PC-9 (cell line): ENCODE results near the gene PFKFB1. TPM values are rescaled to one million over a fixed set of nuclear protein-coding genes. Genes with fewer than 3 reads are reported as not detected.

ENCODE experiments used
- BruUV-seq: library from RNA; stranded (reverse); fragments of 400-500 nt; replicated peaks from 2 replicates; lab custom pipeline; 2021; lab: Mats Ljungman, UMichigan
- CTCF ChIA-PET: fragments of 300-600 bp; sonication (Branson Sonifier 250); formaldehyde crosslinking; loops from one replicate; lab custom pipeline; 2022; ENCODE audit warnings: antibody characterized with exemption; lab: Charles Lee
- POLR2A ChIA-PET: fragments of 300-600 bp; sonication (Branson Sonifier 250); formaldehyde crosslinking; loops from one replicate; lab custom pipeline; 2022; ENCODE audit warnings: antibody characterized with exemption; ENCODE audit not compliant: unreplicated experiment; lab: Charles Lee
- DNase-seq, 2 experiments: peaks; one replicate each; pipeline versions ENCODE4 v3.0.0 to v3.0.0-alpha.2; 2015 to 2022; ENCODE audit warnings: mixed read lengths in 1 of 2
- H2AFZ ChIP-seq: fragments of 200-600 bp; sonication (generic); 2 replicates; pipeline ENCODE4 v1.8.1; 2017; ENCODE audit warnings: antibody characterized with exemption
- H3F3A ChIP-seq: fragments of 200-600 bp; sonication (generic); 2 replicates; pipeline ENCODE4 v1.8.1; 2017; ENCODE audit warnings: antibody characterized with exemption, mild to moderate bottlenecking, low read depth; ENCODE audit not compliant: insufficient read depth
- H3K27ac ChIP-seq: fragments of 200-600 bp; sonication (generic); 2 replicates; pipeline ENCODE4 v1.6.1; 2016; ENCODE audit warnings: mixed run types
- H3K27me3 ChIP-seq: fragments of 200-600 bp; sonication (generic); 2 replicates; pipeline ENCODE4 v1.6.1; 2016; ENCODE audit warnings: low read depth, mixed run types; ENCODE audit not compliant: insufficient read depth
- H3K36me3 ChIP-seq: fragments of 200-600 bp; sonication (generic); 2 replicates; pipeline ENCODE4 v1.6.1; 2016; ENCODE audit warnings: low read depth, mixed run types
- H3K4me1 ChIP-seq: fragments of 200-600 bp; sonication (generic); replicated peaks from 2 replicates; pipeline ENCODE4 v1.6.1; 2016; ENCODE audit warnings: mixed run types; ENCODE audit not compliant: insufficient read depth
- H3K4me2 ChIP-seq: fragments of 200-600 bp; sonication (generic); 2 replicates; pipeline ENCODE4 v1.6.1; 2017; ENCODE audit warnings: mixed run types
- H3K4me3 ChIP-seq: fragments of 200-600 bp; sonication (generic); 2 replicates; pipeline ENCODE4 v1.6.1; 2016; ENCODE audit warnings: mixed run types
- H3K79me2 ChIP-seq: fragments of 200-600 bp; sonication (generic); 2 replicates; pipeline ENCODE4 v1.6.1; 2017; ENCODE audit warnings: low read depth, mixed run types
- H3K9me2 ChIP-seq: fragments of 200-600 bp; sonication (generic); 2 replicates; pipeline ENCODE4 v1.8.1; 2017; ENCODE audit warnings: mild to moderate bottlenecking; ENCODE audit not compliant: insufficient read depth
- H3K9me3 ChIP-seq: fragments of 200-600 bp; sonication (generic); 2 replicates; pipeline ENCODE4 v1.8.1; 2016; ENCODE audit warnings: low read depth; ENCODE audit not compliant: insufficient read depth
- H4K20me1 ChIP-seq: fragments of 200-600 bp; sonication (generic); 2 replicates; pipeline ENCODE4 v1.8.1; 2017; ENCODE audit not compliant: insufficient read depth
- CTCF ChIP-seq: fragments of 200-600 bp; sonication (generic); conservative IDR thresholded peaks from 2 replicates; pipeline ENCODE4 v1.6.1; 2017; ENCODE audit warnings: mixed run types, antibody characterized with exemption, mild to moderate bottlenecking, moderate library complexity
- EZH2 ChIP-seq: fragments of 200-600 bp; sonication (generic); IDR thresholded peaks from 2 replicates; pipeline ENCODE4 v1.8.0; 2017; ENCODE audit warnings: antibody characterized with exemption, low read depth
- intact Hi-C: fragments of 100-400 bp; cut with micrococcal nuclease; formaldehyde crosslinking; loops from one replicate; pipeline ENCODE4 v1.10.0; 2022; ENCODE audit not compliant: unreplicated experiment
- total RNA-seq: library from RNA; stranded (reverse); gene quantifications from 2 replicates; pipeline ENCODE4 v1.2.3, GENCODE V29; 2021

Gene PFKFB1
- total RNA-seq, 1 experiment from 2014 or later: 0.74 TPM

GRCh38 chrX:54995621-54996020, 1.6 kb upstream of the PFKFB1 start:
- H3K27ac ChIP-seq: no peak overlapping the region
- TF ChIP-seq EZH2 (no peak), CTCF (no peak)
- CTCF ChIA-PET: no interaction called here
- H3K4me2 ChIP-seq: no peak overlapping the region
- POLR2A ChIA-PET: no interaction called here
- H3K36me3 ChIP-seq: no peaks in the 10 kb centered on the region
- H2AFZ ChIP-seq: no peak overlapping the region
- peaks cover 3% of the 10 kb centered on the region for H3K79me2 ChIP-seq
- 0 out of 2 replicates have a peak, but pooled peaks cover 4% of the 10 kb centered on the region for H3K4me1 ChIP-seq
- no peaks in the 10 kb centered on the region for H3K9me3 ChIP-seq
- BruUV-seq: no TSS peak
- no peaks in the 10 kb centered on the region for H3K27me3 ChIP-seq
- no peaks in the 10 kb centered on the region for H3F3A ChIP-seq
- H3K4me3 ChIP-seq: no peak overlapping the region
- no peaks in the 10 kb centered on the region for H4K20me1 ChIP-seq
- no peak for DNase-seq
- H3K9me2 ChIP-seq: no peaks in the 10 kb centered on the region; the same call in 1 of the 2 replicates
- intact Hi-C loops: no loop called here

GRCh38 chrX:54994668-54995351, 822 bp upstream of the PFKFB1 start:
- no peaks in the 10 kb centered on the region for H3K79me2 ChIP-seq
- H3K4me1 ChIP-seq: 0 out of 2 replicates have a peak, but pooled peaks cover 4% of the 10 kb centered on the region
- no peaks in the 10 kb centered on the region for H3K36me3 ChIP-seq
- BruUV-seq: no TSS peak
- no peak for DNase-seq
- no peaks in the 10 kb centered on the region for H3K27me3 ChIP-seq
- CTCF ChIA-PET: no interaction called here
- intact Hi-C loops: no loop called here
- H2AFZ ChIP-seq: no peak overlapping the region
- no peak overlapping the region for H3K27ac ChIP-seq
- no peaks in the 10 kb centered on the region for H3F3A ChIP-seq
- TF ChIP-seq EZH2 (no peak), CTCF (no peak)
- no peaks in the 10 kb centered on the region for H4K20me1 ChIP-seq
- H3K4me2 ChIP-seq: no peak overlapping the region
- no peak overlapping the region for H3K4me3 ChIP-seq
- H3K9me2 ChIP-seq: no peaks in the 10 kb centered on the region; the same call in 1 of the 2 replicates
- POLR2A ChIA-PET: no interaction called here
- no peaks in the 10 kb centered on the region for H3K9me3 ChIP-seq

GRCh38 chrX:54992911-54993622, 921 bp downstream of the PFKFB1 start:
- POLR2A ChIA-PET: interaction anchor here (0.5 kb wide), 1 partner anchor 17 kb away, joined by 3 read pairs; no protein-coding TSS in a partner anchor
- no TSS peak for BruUV-seq

More at GRCh38 chrX:54992911-54993622, 921 bp downstream of the PFKFB1 start:
- H3K27ac ChIP-seq: no peak overlapping the region
- no peaks in the 10 kb centered on the region for H3K36me3 ChIP-seq
- CTCF ChIA-PET: interaction anchor here (0.5 kb wide), 1 partner anchor 182 kb away, joined by 7 read pairs; no protein-coding TSS in a partner anchor
- intact Hi-C loops: no loop called here
- no peak overlapping the region for H3K4me3 ChIP-seq
- no peaks in the 10 kb centered on the region; the same call in 1 of the 2 replicates for H3K9me2 ChIP-seq
- DNase-seq: no peak
- no peaks in the 10 kb centered on the region for H3F3A ChIP-seq
- no peak overlapping the region for H2AFZ ChIP-seq
- no peaks in the 10 kb centered on the region for H3K4me1 ChIP-seq
- H3K4me2 ChIP-seq: no peak overlapping the region
- H4K20me1 ChIP-seq: no peaks in the 10 kb centered on the region
- TF ChIP-seq EZH2 (no peak), CTCF (no peak)
- H3K27me3 ChIP-seq: no peaks in the 10 kb centered on the region
- H3K9me3 ChIP-seq: no peaks in the 10 kb centered on the region
- H3K79me2 ChIP-seq: no peaks in the 10 kb centered on the region
